ENCODE results near the gene CNNM2.

Gene CNNM2

DNA sequence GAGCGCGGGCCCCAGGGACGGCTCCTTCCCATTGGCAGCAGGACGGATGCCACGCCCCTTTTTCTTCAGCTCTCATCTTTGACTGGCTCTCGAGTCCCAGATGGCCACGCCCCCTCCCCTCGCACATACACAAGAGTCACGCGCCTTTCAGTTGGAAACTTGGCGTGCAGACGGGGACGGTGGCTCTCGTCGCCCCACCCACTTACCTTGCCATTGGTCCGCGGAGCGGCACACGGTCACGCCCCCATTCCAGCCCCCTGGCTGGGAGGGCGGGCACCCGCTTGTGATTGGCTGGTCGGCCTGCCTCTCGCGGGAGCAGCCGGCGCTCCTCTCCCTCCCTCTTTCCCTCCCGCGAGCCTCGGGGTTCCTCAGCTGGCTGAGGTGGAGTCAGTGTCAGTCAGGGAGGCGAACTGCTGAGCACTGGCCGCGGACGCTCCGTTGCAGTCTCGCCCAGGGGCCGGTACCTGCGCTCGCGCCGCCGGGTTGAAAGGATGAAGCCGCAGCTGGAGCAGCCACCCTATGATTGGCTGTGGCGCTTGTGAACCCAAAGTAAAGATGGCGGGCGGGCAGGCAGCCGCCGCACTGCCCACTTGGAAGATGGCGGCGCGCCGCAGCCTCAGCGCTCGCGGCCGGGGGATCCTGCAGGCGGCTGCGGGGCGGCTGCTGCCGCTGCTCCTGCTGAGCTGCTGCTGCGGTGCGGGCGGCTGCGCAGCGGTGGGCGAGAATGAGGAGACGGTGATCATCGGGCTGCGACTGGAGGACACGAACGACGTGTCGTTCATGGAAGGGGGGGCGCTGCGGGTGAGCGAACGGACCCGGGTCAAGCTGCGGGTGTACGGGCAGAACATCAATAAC lies at the start of gene CNNM2:
Gene CNNM2, plus strand, starts transcription at position 333 of the 855 bp plus-strand sequence. Its CDS starts 187 bp downstream, at position 520.
- H3K4me3 ChIP-seq (ENCODE audit: low read length in 2 of 2), result peak within 1 kb of the TSS; percentile 91 to 97
- peak within 1 kb of the TSS; percentile 88 to 89 for H3K27ac ChIP-seq (ENCODE audit: low read depth in 2 of 2, low read length in 2 of 2)
- peaks cover 23 to 32% of the 10 kb centered on the region in 2 donors for H3K4me1 ChIP-seq (ENCODE audit: control insufficient read depth in 2 of 2, insufficient read depth in 2 of 2, low read length in 2 of 2)
- no peaks in the 10 kb centered on the region for H3K36me3 ChIP-seq (ENCODE audit: control insufficient read depth in 2 of 2, insufficient read depth in 2 of 2, low read length in 2 of 2)
- H3K9me3 ChIP-seq (ENCODE audit: control insufficient read depth in 2 of 2, low read length in 2 of 2), result no peaks in the 10 kb centered on the region
- H3K27me3 ChIP-seq (ENCODE audit: control insufficient read depth in 2 of 2, insufficient read depth in 2 of 2, low read length in 2 of 2), result peaks cover 0 to 3% of the 10 kb centered on the region in 2 donors
- H3K9ac ChIP-seq (ENCODE audit: low read depth in 1 of 2, low read length in 2 of 2), result peak within 1 kb of the TSS; percentile 81 to 86

DNA sequence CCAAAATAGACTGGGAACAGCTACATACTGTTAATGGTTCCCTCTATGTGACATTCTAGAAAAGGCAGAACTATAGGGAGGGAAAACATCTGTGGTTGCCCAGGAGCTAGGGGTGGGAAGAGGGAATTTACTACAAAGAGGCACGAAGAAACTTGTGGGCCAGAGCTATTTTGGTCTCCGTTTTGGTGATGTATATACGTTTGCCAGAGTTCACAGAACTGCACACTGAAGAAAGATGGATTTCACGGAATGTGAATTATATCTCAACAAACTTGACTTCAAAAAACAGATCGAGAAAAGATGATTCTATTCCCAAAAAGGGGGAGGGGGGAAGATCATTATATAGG lies 49.2 kb upstream of the CNNM2 start:
- H3K9ac ChIP-seq (ENCODE audit: low read depth in 1 of 2, low read length in 2 of 2), result peak overlapping the region; percentile 24 to 30
- peaks cover 0 to 3% of the 10 kb centered on the region in 2 donors for H3K27me3 ChIP-seq (ENCODE audit: control insufficient read depth in 2 of 2, insufficient read depth in 2 of 2, low read length in 2 of 2)
- H3K4me1 ChIP-seq (ENCODE audit: control insufficient read depth in 2 of 2, insufficient read depth in 2 of 2, low read length in 2 of 2), result peaks cover 0 to 7% of the 10 kb centered on the region in 2 donors
- H3K4me3 ChIP-seq (ENCODE audit: low read length in 2 of 2), result peak overlapping the region in 1 of 2 donors; percentile 64
- H3K36me3 ChIP-seq (ENCODE audit: control insufficient read depth in 2 of 2, insufficient read depth in 2 of 2, low read length in 2 of 2), result no peaks in the 10 kb centered on the region
- H3K9me3 ChIP-seq (ENCODE audit: control insufficient read depth in 2 of 2, low read length in 2 of 2), result no peaks in the 10 kb centered on the region
- no peak overlapping the region for H3K27ac ChIP-seq (ENCODE audit: low read depth in 2 of 2, low read length in 2 of 2)

GRCh38 chr10:102869258-102870198 lies 48.6 kb upstream of the CNNM2 start, which contains the start of gene AS3MT:
Gene AS3MT (plus strand): TSS chr10:102869470. CDS start chr10:102869593, 123 bp downstream.
- peaks cover 0 to 3% of the 10 kb centered on the region in 2 donors for H3K27me3 ChIP-seq (ENCODE audit: control insufficient read depth in 2 of 2, insufficient read depth in 2 of 2, low read length in 2 of 2)
- peaks cover 0 to 7% of the 10 kb centered on the region in 2 donors for H3K4me1 ChIP-seq (ENCODE audit: control insufficient read depth in 2 of 2, insufficient read depth in 2 of 2, low read length in 2 of 2)
- H3K9me3 ChIP-seq (ENCODE audit: control insufficient read depth in 2 of 2, low read length in 2 of 2), result no peaks in the 10 kb centered on the region
- H3K4me3 ChIP-seq (ENCODE audit: low read length in 2 of 2), result peak within 1 kb of the TSS; percentile 58 to 71
- H3K27ac ChIP-seq (ENCODE audit: low read depth in 2 of 2, low read length in 2 of 2), result no peak within 1 kb of the TSS
- H3K9ac ChIP-seq (ENCODE audit: low read depth in 1 of 2, low read length in 2 of 2), result peak within 1 kb of the TSS; percentile 24 to 56
- no peaks in the 10 kb centered on the region for H3K36me3 ChIP-seq (ENCODE audit: control insufficient read depth in 2 of 2, insufficient read depth in 2 of 2, low read length in 2 of 2)

GRCh38 chr10:102870221-102870620 lies 47.9 kb upstream of the CNNM2 start:
- Histone ChIP-seq H3K9me3 (ENCODE audit: control insufficient read depth in 2 of 2, low read length in 2 of 2) (no peaks in the 10 kb centered on the region), H3K9ac (ENCODE audit: low read depth in 1 of 2, low read length in 2 of 2) (no peak overlapping the region), H3K36me3 (ENCODE audit: control insufficient read depth in 2 of 2, insufficient read depth in 2 of 2, low read length in 2 of 2) (no peaks in the 10 kb centered on the region), H3K4me3 (ENCODE audit: low read length in 2 of 2) (peak overlapping the region; percentile 58 to 71), H3K27me3 (ENCODE audit: control insufficient read depth in 2 of 2, insufficient read depth in 2 of 2, low read length in 2 of 2) (peaks cover 0 to 3% of the 10 kb centered on the region in 2 donors), H3K27ac (ENCODE audit: low read depth in 2 of 2, low read length in 2 of 2) (no peak overlapping the region), H3K4me1 (ENCODE audit: control insufficient read depth in 2 of 2, insufficient read depth in 2 of 2, low read length in 2 of 2) (peaks cover 0 to 7% of the 10 kb centered on the region in 2 donors)

DNA sequence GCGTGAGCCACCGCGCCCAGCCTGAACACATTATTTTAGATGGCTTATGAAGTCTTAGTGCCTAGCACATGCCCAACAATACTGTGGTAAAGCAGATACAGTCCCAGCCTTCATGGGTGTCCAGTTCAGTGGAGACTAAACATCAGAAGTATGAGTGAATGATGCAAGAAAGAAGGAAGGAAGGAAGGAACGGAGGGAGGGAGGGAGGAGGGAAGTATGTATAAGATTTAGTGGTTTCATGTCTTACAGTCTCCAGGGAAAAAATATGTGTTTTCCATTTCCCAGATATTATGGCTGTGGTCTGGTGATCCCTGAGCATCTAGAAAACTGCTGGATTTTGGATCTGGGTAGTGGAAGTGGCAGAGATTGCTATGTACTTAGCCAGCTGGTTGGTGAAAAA lies 45.9 kb upstream of the CNNM2 start:
- Histone ChIP-seq H3K36me3 (ENCODE audit: control insufficient read depth in 2 of 2, insufficient read depth in 2 of 2, low read length in 2 of 2) (no peaks in the 10 kb centered on the region), H3K9me3 (ENCODE audit: control insufficient read depth in 2 of 2, low read length in 2 of 2) (no peaks in the 10 kb centered on the region), H3K9ac (ENCODE audit: low read depth in 1 of 2, low read length in 2 of 2) (no peak overlapping the region), H3K4me3 (ENCODE audit: low read length in 2 of 2) (no peak overlapping the region), H3K27ac (ENCODE audit: low read depth in 2 of 2, low read length in 2 of 2) (no peak overlapping the region), H3K4me1 (ENCODE audit: control insufficient read depth in 2 of 2, insufficient read depth in 2 of 2, low read length in 2 of 2) (peaks cover 0 to 7% of the 10 kb centered on the region in 2 donors), H3K27me3 (ENCODE audit: control insufficient read depth in 2 of 2, insufficient read depth in 2 of 2, low read length in 2 of 2) (peaks cover 0 to 3% of the 10 kb centered on the region in 2 donors)

- no peak overlapping the region for H3K9ac ChIP-seq (ENCODE audit: low read depth in 1 of 2, low read length in 2 of 2)
- no peaks in the 10 kb centered on the region for H3K27me3 ChIP-seq (ENCODE audit: control insufficient read depth in 2 of 2, insufficient read depth in 2 of 2, low read length in 2 of 2)
- H3K27ac ChIP-seq (ENCODE audit: low read depth in 2 of 2, low read length in 2 of 2), result no peak overlapping the region
- H3K36me3 ChIP-seq (ENCODE audit: control insufficient read depth in 2 of 2, insufficient read depth in 2 of 2, low read length in 2 of 2), result no peaks in the 10 kb centered on the region
- H3K9me3 ChIP-seq (ENCODE audit: control insufficient read depth in 2 of 2, low read length in 2 of 2), result no peaks in the 10 kb centered on the region
- no peaks in the 10 kb centered on the region for H3K4me1 ChIP-seq (ENCODE audit: control insufficient read depth in 2 of 2, insufficient read depth in 2 of 2, low read length in 2 of 2)
- H3K4me3 ChIP-seq (ENCODE audit: low read length in 2 of 2), result no peak overlapping the region
Measured at GRCh38 chr10:102876747-102877153, 41.3 kb upstream of the CNNM2 start.

DNA sequence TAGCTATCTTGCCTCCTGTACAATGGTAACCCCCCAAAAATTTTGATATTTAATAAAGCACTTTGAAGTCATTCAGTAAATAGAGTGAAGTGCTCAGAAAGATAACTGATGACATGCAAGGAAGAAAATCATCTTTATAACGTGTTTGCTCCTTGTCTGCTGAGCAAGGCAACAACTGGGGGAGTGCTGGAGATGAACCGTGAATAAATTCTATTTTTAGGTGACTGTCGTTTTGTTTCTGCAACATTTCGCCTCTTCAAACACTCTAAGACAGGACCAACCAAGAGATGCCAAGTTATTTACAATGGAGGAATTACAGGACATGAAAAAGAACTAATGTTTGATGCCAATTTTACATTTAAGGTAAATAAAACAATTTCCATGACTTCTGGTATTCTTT lies 39.5 kb upstream of the CNNM2 start:
- Histone ChIP-seq H3K27me3 (ENCODE audit: control insufficient read depth in 2 of 2, insufficient read depth in 2 of 2, low read length in 2 of 2) (no peaks in the 10 kb centered on the region), H3K4me3 (ENCODE audit: low read length in 2 of 2) (no peak overlapping the region), H3K27ac (ENCODE audit: low read depth in 2 of 2, low read length in 2 of 2) (no peak overlapping the region), H3K36me3 (ENCODE audit: control insufficient read depth in 2 of 2, insufficient read depth in 2 of 2, low read length in 2 of 2) (no peaks in the 10 kb centered on the region), H3K4me1 (ENCODE audit: control insufficient read depth in 2 of 2, insufficient read depth in 2 of 2, low read length in 2 of 2) (no peaks in the 10 kb centered on the region), H3K9me3 (ENCODE audit: control insufficient read depth in 2 of 2, low read length in 2 of 2) (no peaks in the 10 kb centered on the region), H3K9ac (ENCODE audit: low read depth in 1 of 2, low read length in 2 of 2) (no peak overlapping the region)

GRCh38 chr10:102880256-102880655 lies 37.8 kb upstream of the CNNM2 start:
- Histone ChIP-seq H3K27ac (ENCODE audit: low read depth in 2 of 2, low read length in 2 of 2) (no peak overlapping the region), H3K4me3 (ENCODE audit: low read length in 2 of 2) (no peak overlapping the region), H3K9me3 (ENCODE audit: control insufficient read depth in 2 of 2, low read length in 2 of 2) (no peaks in the 10 kb centered on the region), H3K4me1 (ENCODE audit: control insufficient read depth in 2 of 2, insufficient read depth in 2 of 2, low read length in 2 of 2) (no peaks in the 10 kb centered on the region), H3K36me3 (ENCODE audit: control insufficient read depth in 2 of 2, insufficient read depth in 2 of 2, low read length in 2 of 2) (no peaks in the 10 kb centered on the region), H3K27me3 (ENCODE audit: control insufficient read depth in 2 of 2, insufficient read depth in 2 of 2, low read length in 2 of 2) (no peaks in the 10 kb centered on the region), H3K9ac (ENCODE audit: low read depth in 1 of 2, low read length in 2 of 2) (no peak overlapping the region)

DNA sequence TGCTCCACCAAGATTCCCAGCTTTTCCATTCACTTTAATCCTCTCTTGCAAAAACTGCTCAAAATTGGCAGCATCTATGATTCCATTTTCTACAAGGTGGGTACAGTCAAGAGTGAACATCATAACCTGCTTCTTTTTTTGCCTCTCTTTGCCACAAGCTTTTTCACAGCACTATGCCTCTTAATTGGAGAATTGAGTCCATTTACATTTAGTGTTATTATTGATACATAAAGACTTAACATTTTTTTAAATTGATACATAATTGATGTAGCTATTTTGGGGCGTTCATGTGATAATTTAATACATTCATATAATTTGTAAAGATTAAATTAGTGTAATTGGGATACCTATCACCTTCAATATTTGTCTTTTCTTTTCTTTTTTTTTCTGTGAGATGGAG lies 30.0 kb upstream of the CNNM2 start:
- Histone ChIP-seq H3K4me1 (ENCODE audit: control insufficient read depth in 2 of 2, insufficient read depth in 2 of 2, low read length in 2 of 2) (no peaks in the 10 kb centered on the region), H3K9me3 (ENCODE audit: control insufficient read depth in 2 of 2, low read length in 2 of 2) (no peaks in the 10 kb centered on the region), H3K36me3 (ENCODE audit: control insufficient read depth in 2 of 2, insufficient read depth in 2 of 2, low read length in 2 of 2) (no peaks in the 10 kb centered on the region), H3K4me3 (ENCODE audit: low read length in 2 of 2) (no peak overlapping the region), H3K27ac (ENCODE audit: low read depth in 2 of 2, low read length in 2 of 2) (no peak overlapping the region), H3K9ac (ENCODE audit: low read depth in 1 of 2, low read length in 2 of 2) (no peak overlapping the region), H3K27me3 (ENCODE audit: control insufficient read depth in 2 of 2, insufficient read depth in 2 of 2, low read length in 2 of 2) (no peaks in the 10 kb centered on the region)

Measured in mucosa of rectum (tissue), 2 donors.